Small intestine (tissue), 7 donors: ENCODE data around the gene TAOK2. TPM values are rescaled to one million over a fixed set of nuclear protein-coding genes. Genes with fewer than 3 reads are reported as not detected.
"Not testable (repeated sequence)": the region's sequence is repeated elsewhere in the genome, so short reads cannot be mapped to it uniquely, and the experiment has no call there.

Experiments
- DNase-seq, 2 donors: peaks; one replicate each; pipeline versions ENCODE4 v3.0.0 to v3.0.0-alpha.2; 2013
- FAIRE-seq: peaks from 2 replicates; lab custom pipeline; 2012; peaks lifted over from hg19 to GRCh38; lab: Jason Lieb, UNC
- H3K27ac ChIP-seq, 3 donors: one replicate each; pipeline ENCODE4 v1.5.1; 2013; ENCODE audit warnings: low read length in 2 of 3, mild to moderate bottlenecking in 2 of 3, control low read depth in 1 of 3, inconsistent platforms in 1 of 3, low read depth in 1 of 3, moderate library complexity in 1 of 3
- H3K27me3 ChIP-seq, 3 donors: one replicate each; pipeline ENCODE4 v1.6.1; 2013; ENCODE audit warnings: low read length in 3 of 3, inconsistent platforms in 1 of 3; ENCODE audit not compliant: control insufficient read depth in 3 of 3, insufficient read depth in 3 of 3
- H3K36me3 ChIP-seq, 3 donors: one replicate each; pipeline ENCODE4 v1.6.1; 2013; ENCODE audit warnings: low read length in 3 of 3, inconsistent platforms in 1 of 3, low read depth in 1 of 3, mild to moderate bottlenecking in 1 of 3, moderate library complexity in 1 of 3; ENCODE audit not compliant: control insufficient read depth in 3 of 3, insufficient read depth in 2 of 3
- H3K4me1 ChIP-seq, 3 donors: one replicate each; pipeline ENCODE4 v1.6.1; 2013; ENCODE audit warnings: low read length in 2 of 3, inconsistent platforms in 1 of 3, low read depth in 1 of 3, mild to moderate bottlenecking in 1 of 3, moderate library complexity in 1 of 3; ENCODE audit not compliant: control insufficient read depth in 3 of 3, insufficient read depth in 2 of 3
- H3K4me3 ChIP-seq, 3 donors: one replicate each; pipeline ENCODE4 v1.5.1; 2013; ENCODE audit warnings: low read length in 3 of 3, control low read depth in 1 of 3, inconsistent platforms in 1 of 3, low read depth in 1 of 3, mild to moderate bottlenecking in 1 of 3, moderate library complexity in 1 of 3
- H3K9me3 ChIP-seq, 2 donors: one replicate each; pipeline ENCODE4 v1.6.1; 2013; ENCODE audit warnings: low read depth in 1 of 2, low read length in 1 of 2; ENCODE audit not compliant: control insufficient read depth in 2 of 2, insufficient read depth in 1 of 2
- WGBS, 3 donors: extraction: QIAGEN DNeasy Blood & Tissue Kit; methylation state at CpG; one replicate each; pipeline ENCODE4 v1.1.7; 2013; 5-methylcytosine and 5-hydroxymethylcytosine counted together
- polyA plus RNA-seq, 4 donors: library from polyadenylated mRNA; stranded (reverse) in 3 of 4; unstranded in 1 of 4; fragments of 200-250 nt in 3 of 4; fragments of 120-200 nt in 1 of 4; gene quantifications; one replicate each; pipeline versions ENCODE4 v1.2.1 to v1.2.3, GENCODE V29; 2013
- donor health status: healthy with polysubstance abuse.
- donor health status: control.
- donor health status: control.
- donor health status: Bipolar disorder and iron deficiency.
- donor health status: healthy.

TAOK2 gene
- polyA plus RNA-seq, 4 donors: 21.6 to 36.7 (median 29.0) TPM

- H3K27ac ChIP-seq: no peak overlapping the region
- H3K4me1 ChIP-seq: no peaks in the 10 kb centered on the region
- FAIRE-seq (no peak), DNase-seq (no peak)
- 18 to 26% (median 20%) methylated on average over 10 to 11 of the region's 11 CpGs for WGBS, 3 donors
- H3K9me3 ChIP-seq: no peaks in the 10 kb centered on the region
- H3K27me3 ChIP-seq: peaks cover 7 to 72% (median 17%) of the 10 kb centered on the region in 3 donors
- no peaks in the 10 kb centered on the region for H3K36me3 ChIP-seq
- H3K4me3 ChIP-seq: no peak overlapping the region
Measured at GRCh38 chr16:30031477-30031918, 57.8 kb downstream of the TAOK2 start.

- no peak overlapping the region for H3K4me3 ChIP-seq
- FAIRE-seq (no peak), DNase-seq (peak; percentile 59 to 66)
- no peaks in the 10 kb centered on the region for H3K36me3 ChIP-seq
- WGBS, 3 donors: 24 to 29% (median 24%) methylated on average over 12 of the region's 12 CpGs
- H3K27me3 ChIP-seq: peaks cover 7 to 65% (median 15%) of the 10 kb centered on the region in 3 donors
- no peaks in the 10 kb centered on the region for H3K4me1 ChIP-seq
- H3K9me3 ChIP-seq: no peaks in the 10 kb centered on the region
- no peak overlapping the region for H3K27ac ChIP-seq
Measured at GRCh38 chr16:30032083-30032819, 58.6 kb downstream of the TAOK2 start.

- DNase-seq: no peak
- no peaks in the 10 kb centered on the region for H3K4me1 ChIP-seq
- no peak overlapping the region for H3K4me3 ChIP-seq
- FAIRE-seq: no peak
- H3K9me3 ChIP-seq: no peaks in the 10 kb centered on the region
- H3K27ac ChIP-seq: no peak overlapping the region
- WGBS, 3 donors: 57 to 68% (median 61%) methylated on average over 7 of the region's 7 CpGs
- H3K36me3 ChIP-seq: no peaks in the 10 kb centered on the region
- peaks cover 7 to 55% (median 15%) of the 10 kb centered on the region in 3 donors for H3K27me3 ChIP-seq
Measured at GRCh38 chr16:30033270-30033669, 59.6 kb downstream of the TAOK2 start.

GRCh38 chr16:30040221-30040620, 66.6 kb downstream of the TAOK2 start:
- FAIRE-seq (no peak), DNase-seq (no peak)
- Histone ChIP-seq H3K36me3 (no peaks in the 10 kb centered on the region), H3K9me3 (no peaks in the 10 kb centered on the region), H3K27ac (no peak overlapping the region), H3K4me1 (no peaks in the 10 kb centered on the region), H3K27me3 (peaks cover 0 to 4% (median 2%) of the 10 kb centered on the region in 3 donors), H3K4me3 (no peak overlapping the region)
- 61 to 67% (median 63%) methylated on average over 5 of the region's 5 CpGs for WGBS, 3 donors

GRCh38 chr16:30040690-30041089, 67.0 kb downstream of the TAOK2 start:
- DNase-seq, H3K27ac ChIP-seq, H3K4me3 ChIP-seq, FAIRE-seq, H3K27me3 ChIP-seq, H3K36me3 ChIP-seq, H3K9me3 ChIP-seq, H3K4me1 ChIP-seq: not testable (repeated sequence)
- 79 to 91% (median 86%) methylated on average over 5 of the region's 5 CpGs for WGBS, 3 donors

DNA sequence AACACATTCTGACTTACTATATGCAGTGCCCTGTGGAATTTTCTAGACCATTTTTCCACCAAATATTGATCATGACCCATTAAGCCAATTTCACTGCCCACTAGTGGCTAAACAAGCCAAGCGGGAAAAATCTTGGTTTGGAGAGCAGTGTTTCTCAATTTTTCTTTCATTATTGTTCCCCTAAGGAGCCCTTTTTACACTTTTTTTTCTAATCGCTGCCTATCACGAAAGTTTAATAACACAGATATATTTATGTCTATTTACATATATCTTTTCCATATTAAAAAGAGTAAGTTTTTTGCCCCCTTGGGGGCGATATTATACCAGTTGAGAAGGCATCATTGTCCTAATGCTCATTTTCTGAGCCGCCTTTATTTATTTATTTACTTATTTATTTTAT, 68.2 kb downstream of the TAOK2 start:
- no peak overlapping the region for H3K27ac ChIP-seq
- no peaks in the 10 kb centered on the region for H3K36me3 ChIP-seq
- 10 to 24% (median 15%) methylated on average over 5 of the region's 5 CpGs for WGBS, 3 donors
- H3K9me3 ChIP-seq: no peaks in the 10 kb centered on the region
- no peak for DNase-seq
- H3K4me3 ChIP-seq: no peak overlapping the region
- no peak for FAIRE-seq
- peaks cover 0 to 8% (median 0%) of the 10 kb centered on the region in 3 donors for H3K27me3 ChIP-seq
- H3K4me1 ChIP-seq: no peaks in the 10 kb centered on the region

Other genes with a start within 250 kb of the TAOK2 start
- gene C16orf54, start 227.9 kb upstream of the TAOK2 start, polyA plus RNA-seq: 1 to 10 TPM in 2 of 4 donors, under 1 TPM in 2; 0.22 to 2.2 (median 1.2) TPM
- gene ZG16, start 195.6 kb upstream of the TAOK2 start, polyA plus RNA-seq: 100 to 1,000 TPM in 1 of 4 donors, 10 to 100 TPM in 2, 1 to 10 TPM in 1; 4.8 to 186 (median 47.4) TPM
- 10 to 100 TPM; 17.0 to 61.7 (median 34.5) TPM for gene KIF22, start 183.1 kb upstream of the TAOK2 start, polyA plus RNA-seq
- gene MAZ, start 167.3 kb upstream of the TAOK2 start, polyA plus RNA-seq: 100 to 1,000 TPM in 2 of 4 donors, 10 to 100 TPM in 2; 91.9 to 269 (median 170) TPM
- 1 to 10 TPM in 2 of 4 donors, under 1 TPM in 1, not detected in 1; 0.27 to 6.3 (median 2.7) TPM for gene PRRT2, start 161.7 kb upstream of the TAOK2 start, polyA plus RNA-seq
- gene PAGR1, start 157.7 kb upstream of the TAOK2 start, polyA plus RNA-seq: 10 to 100 TPM; 36.9 to 46.0 (median 43.1) TPM
- 100 to 1,000 TPM; 175 to 558 (median 292) TPM for gene MVP, start 153.4 kb upstream of the TAOK2 start, polyA plus RNA-seq
- 10 to 100 TPM; 51.9 to 76.9 (median 61.2) TPM for gene CDIPT, start 110.6 kb upstream of the TAOK2 start, polyA plus RNA-seq
- gene SEZ6L2, start 74.3 kb upstream of the TAOK2 start, polyA plus RNA-seq: 10 to 100 TPM in 2 of 4 donors, under 1 TPM in 2; 0.67 to 38.9 (median 8.8) TPM
- gene ASPHD1, start 73.4 kb upstream of the TAOK2 start, polyA plus RNA-seq: 10 to 100 TPM in 1 of 4 donors, 1 to 10 TPM in 2, under 1 TPM in 1; 0.67 to 11.5 (median 3.0) TPM
- 10 to 100 TPM; 10.8 to 26.6 (median 15.9) TPM for gene KCTD13, start 47.6 kb upstream of the TAOK2 start, polyA plus RNA-seq
- gene TMEM219, start 11.8 kb upstream of the TAOK2 start, polyA plus RNA-seq: 100 to 1,000 TPM; 163 to 334 (median 242) TPM
- 10 to 100 TPM; 10.1 to 15.2 (median 14.8) TPM for gene HIRIP3, start 21.7 kb downstream of the TAOK2 start, polyA plus RNA-seq
- 10 to 100 TPM; 49.2 to 80.4 (median 55.9) TPM for gene INO80E, start 22.4 kb downstream of the TAOK2 start, polyA plus RNA-seq
- gene DOC2A, start 37.2 kb downstream of the TAOK2 start, polyA plus RNA-seq: 1 to 10 TPM in 3 of 4 donors, not detected in 1; 1.3 to 4.6 (median 1.6) TPM
- gene C16orf92, start 49.3 kb downstream of the TAOK2 start, polyA plus RNA-seq: not detected
- 1 to 10 TPM in 1 of 4 donors, under 1 TPM in 1, not detected in 2; 0.47 to 1.4 TPM for gene TLCD3B, start 57.4 kb downstream of the TAOK2 start, polyA plus RNA-seq
- gene ALDOA, start 91.9 kb downstream of the TAOK2 start, polyA plus RNA-seq: 1,000 to 10,000 TPM in 2 of 4 donors, 100 to 1,000 TPM in 2; 406 to 1,111 (median 984) TPM
- 100 to 1,000 TPM in 3 of 4 donors, 10 to 100 TPM in 1; 93.0 to 145 (median 122) TPM for gene PPP4C, start 102.1 kb downstream of the TAOK2 start, polyA plus RNA-seq
- gene TBX6, start 118.1 kb downstream of the TAOK2 start, polyA plus RNA-seq: 1 to 10 TPM in 2 of 4 donors, under 1 TPM in 2; 0.54 to 1.6 (median 1.2) TPM
- gene YPEL3, start 122.3 kb downstream of the TAOK2 start, polyA plus RNA-seq: 100 to 1,000 TPM in 2 of 4 donors, 10 to 100 TPM in 2; 39.6 to 154 (median 99.6) TPM
- 10 to 100 TPM; 13.2 to 23.9 (median 19.5) TPM for gene GDPD3, start 139.7 kb downstream of the TAOK2 start, polyA plus RNA-seq
- gene MAPK3, start 149.4 kb downstream of the TAOK2 start, polyA plus RNA-seq: 100 to 1,000 TPM; 174 to 241 (median 194) TPM
- gene CORO1A, start 209.7 kb downstream of the TAOK2 start, polyA plus RNA-seq: 10 to 100 TPM; 27.3 to 65.7 (median 32.7) TPM
- gene BOLA2B, start 219.8 kb downstream of the TAOK2 start, polyA plus RNA-seq: 100 to 1,000 TPM in 3 of 4 donors, 10 to 100 TPM in 1; 55.8 to 614 (median 378) TPM
- gene SLX1A, start 220.0 kb downstream of the TAOK2 start, polyA plus RNA-seq: 100 to 1,000 TPM in 2 of 4 donors, 10 to 100 TPM in 2; 77.2 to 318 (median 185) TPM
- gene SULT1A3, start 225.4 kb downstream of the TAOK2 start, polyA plus RNA-seq: 100 to 1,000 TPM in 2 of 4 donors, 10 to 100 TPM in 2; 34.6 to 376 (median 148) TPM